EL (cell line): ENCODE results near the gene PPM1H.
"Not testable (repeated sequence)": the region's sequence is repeated elsewhere in the genome, so short reads cannot be mapped to it uniquely, and the experiment has no call there.

Experiments
- DNase-seq: peaks from one replicate; pipeline ENCODE4 v3.0.0-alpha.2; 2016

PPM1H gene, protein sequence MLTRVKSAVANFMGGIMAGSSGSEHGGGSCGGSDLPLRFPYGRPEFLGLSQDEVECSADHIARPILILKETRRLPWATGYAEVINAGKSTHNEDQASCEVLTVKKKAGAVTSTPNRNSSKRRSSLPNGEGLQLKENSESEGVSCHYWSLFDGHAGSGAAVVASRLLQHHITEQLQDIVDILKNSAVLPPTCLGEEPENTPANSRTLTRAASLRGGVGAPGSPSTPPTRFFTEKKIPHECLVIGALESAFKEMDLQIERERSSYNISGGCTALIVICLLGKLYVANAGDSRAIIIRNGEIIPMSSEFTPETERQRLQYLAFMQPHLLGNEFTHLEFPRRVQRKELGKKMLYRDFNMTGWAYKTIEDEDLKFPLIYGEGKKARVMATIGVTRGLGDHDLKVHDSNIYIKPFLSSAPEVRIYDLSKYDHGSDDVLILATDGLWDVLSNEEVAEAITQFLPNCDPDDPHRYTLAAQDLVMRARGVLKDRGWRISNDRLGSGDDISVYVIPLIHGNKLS

DNA sequence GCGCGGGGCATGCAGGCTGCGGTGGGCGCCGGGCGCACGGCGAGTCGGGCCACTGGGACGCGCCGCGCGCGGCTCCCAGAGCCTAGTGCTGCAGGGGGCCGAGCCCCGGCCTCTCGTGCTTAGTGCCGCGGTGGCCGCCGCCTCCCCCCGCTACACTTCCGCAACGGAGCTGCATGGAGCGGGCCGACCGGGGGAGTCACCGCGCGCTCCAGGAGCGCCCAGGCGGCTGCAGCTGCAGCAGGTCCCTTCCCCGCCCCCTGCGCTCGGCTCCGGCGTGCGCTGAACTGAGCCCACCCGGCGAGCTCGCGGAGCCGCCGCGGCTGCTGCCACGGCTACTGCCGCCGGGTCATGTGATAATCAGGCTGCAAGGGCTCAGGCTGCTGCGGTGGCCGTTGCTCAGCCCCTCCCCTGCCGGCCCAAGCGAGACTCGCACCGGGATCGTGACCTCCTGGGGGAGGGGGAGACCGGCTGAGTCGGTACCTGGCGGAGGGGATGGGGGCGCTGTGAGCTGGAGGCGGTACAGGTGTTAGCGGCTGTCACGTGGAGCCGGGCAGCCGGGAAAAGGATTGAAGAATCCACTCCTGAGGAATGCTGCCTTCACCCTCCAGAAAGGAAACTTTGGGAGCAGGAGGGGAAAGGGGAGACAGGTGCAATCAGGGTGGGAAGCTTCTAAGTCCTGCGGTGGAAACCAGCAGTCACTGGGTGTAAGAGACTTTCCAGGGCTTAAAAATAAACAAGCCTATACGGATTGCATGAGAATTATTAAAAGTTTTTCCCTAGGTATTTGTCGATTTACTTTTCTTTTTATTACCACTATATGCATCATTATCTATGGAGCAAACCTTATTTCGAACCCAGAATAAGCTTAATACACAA, at the start of gene PPM1H:
TSS of gene PPM1H (minus strand) at position 352 of the 876 bp plus-strand sequence. CDS start 414 bp downstream, outside the sequence.
- DNase-seq = peak; percentile 55

DNA sequence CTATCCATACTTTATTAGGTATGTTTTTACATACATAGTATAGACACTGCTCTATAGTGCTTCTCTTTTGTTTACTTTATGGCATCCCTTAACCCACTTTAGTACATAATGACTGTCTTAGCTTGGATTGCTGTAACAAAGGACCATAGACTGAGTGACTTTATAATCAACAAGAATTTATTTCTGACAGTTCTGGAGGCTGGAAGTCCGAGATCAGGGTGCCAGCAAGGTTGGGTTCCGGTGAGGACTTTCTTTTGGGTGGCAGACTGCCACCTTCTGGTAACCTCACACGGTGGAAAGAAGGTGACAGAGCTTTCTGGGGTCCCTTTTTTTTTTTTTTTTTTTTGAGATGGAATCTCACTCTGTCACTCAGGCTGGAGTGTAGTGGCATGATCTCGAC, 48.6 kb upstream of the PPM1H start:
- DNase-seq = no peak

DNA sequence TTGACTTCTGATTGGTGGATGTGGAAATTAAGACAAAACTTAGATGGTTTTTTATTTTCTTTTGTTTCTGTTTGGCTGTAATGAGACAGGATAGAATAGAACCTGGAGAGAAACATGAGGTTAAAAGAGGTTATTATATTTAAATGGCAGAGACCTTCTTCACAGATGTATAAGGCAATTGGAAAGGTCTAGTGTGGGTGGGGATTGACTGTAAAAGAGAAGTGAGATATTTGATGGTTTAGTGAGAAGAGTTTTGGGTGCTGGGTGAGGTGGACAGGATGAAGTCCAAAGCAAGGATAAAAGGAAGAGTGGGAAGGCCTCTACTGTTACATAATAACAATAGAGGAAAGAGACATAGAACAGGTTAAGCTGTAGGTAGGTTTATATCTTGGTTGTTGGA, 43.8 kb upstream of the PPM1H start:
- DNase-seq = no peak

DNA sequence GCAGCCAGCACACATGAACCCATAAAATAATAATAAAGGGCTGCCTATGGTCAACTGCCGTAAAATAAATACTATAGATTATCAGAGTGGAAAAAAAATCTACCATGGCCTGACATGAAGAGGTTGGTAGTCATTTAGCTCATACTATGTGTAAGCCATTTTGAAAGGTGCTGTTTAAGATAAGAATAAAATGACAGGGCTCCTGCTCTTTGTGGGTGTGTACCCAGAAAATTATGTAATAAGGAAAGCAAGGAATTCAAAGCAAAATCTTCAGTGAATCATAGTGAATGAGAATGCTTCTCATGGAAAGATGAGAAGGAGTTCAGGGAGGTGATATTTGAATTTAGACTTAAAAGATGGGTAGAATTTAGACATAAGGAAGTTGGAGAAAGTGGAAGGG, 42.9 kb upstream of the PPM1H start:
- DNase-seq = no peak

DNA sequence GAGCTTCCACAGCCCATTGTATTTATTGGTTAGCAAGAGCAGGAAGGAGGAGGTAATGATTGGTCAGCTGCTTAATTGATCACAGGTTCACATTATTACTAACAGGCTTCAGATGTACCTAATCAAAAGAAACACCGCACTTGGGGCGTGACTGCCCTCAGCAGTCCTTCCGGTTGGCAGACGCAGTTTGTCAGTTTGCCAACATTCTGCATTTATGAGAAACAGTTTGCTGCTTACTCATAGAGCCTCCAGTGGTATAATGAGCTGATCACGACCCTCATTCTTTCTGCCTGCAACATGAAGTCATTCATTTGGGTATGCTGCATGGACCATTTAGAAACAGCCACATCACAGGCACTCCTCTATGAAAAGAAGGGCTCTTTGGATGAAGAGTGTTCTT, 42.5 kb upstream of the PPM1H start:
- DNase-seq = peak; percentile 82

DNA sequence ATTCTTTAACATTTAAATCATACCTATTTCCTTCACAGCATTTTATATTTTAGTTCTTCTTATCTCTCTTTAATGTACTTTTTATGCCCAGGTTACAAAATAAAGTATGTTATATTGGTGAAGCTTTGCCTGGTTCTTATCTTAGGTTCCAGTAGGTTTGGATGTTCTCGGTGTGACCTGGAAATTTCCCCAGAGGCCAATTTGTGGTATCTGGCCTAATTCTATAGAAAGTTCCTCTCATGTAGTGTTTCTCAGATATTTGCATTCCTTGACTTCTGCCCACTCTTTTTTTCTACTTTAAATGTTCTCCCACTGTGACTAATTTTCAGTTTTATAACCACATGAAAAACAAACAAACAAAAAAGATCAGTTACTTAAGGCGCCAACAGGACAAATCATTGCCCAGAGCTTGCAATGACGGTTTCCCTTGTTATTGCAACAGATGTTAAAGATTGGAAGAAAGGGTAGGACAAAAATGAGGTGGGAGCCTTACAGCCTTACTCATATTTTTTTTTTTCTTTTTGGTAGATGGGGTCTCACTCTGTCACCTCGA, 41.2 kb upstream of the PPM1H start:
- DNase-seq = peak; percentile 38

DNA sequence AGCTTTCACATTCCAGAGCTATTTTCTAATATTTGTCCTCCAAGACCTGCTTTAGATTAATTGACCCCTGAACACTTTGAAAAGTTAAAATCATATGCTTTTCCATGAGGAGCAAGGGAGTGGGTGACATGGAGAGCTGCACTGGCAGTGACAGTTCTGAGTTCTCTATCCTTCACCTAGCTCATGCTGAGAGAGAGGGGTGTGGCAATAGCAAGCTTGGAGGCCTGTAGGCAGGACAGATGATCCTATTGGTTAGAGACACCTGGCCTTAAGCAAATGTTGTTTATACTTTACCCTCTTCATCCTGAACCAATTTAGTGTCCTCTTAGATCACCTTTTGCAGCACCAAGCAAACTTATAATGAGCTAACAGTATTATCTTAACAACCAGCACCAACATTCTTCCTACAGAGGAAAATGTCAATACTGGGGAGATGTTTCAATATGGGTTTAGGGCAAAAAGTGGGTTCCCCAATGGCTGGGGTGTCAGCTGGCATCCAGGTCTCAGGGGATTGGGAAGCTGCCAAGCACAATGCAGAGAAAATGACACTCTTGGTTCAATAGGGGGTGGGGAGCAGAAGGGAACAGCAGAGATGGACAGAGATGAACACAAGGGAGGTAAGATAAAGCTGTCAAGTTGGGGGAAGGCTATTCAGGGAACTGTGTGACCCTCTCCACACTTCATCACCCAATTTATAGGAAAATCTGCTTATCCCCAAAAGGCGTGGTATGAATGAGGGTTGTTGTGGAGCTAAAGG, 37.0 kb upstream of the PPM1H start:
- DNase-seq = no peak

DNA sequence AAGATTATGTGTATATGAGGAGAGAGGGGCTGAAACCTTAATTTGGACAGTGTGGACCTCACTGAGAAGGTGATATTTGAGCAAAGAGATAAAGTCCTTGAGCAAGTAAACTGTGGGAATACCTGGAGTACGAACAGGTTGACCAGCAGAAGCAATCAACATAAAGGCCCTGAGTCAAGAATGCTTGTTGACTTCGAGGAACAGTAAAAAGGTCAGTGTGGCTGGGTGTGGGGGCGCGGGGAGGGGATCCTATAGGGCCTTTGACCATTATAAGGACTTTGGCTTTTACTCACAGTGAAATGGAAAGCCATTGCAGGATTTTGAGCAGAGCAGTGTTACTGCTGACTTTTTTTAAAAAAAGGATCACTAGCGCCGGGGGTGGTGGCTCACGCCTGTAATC, 34.7 kb upstream of the PPM1H start:
- no peak for DNase-seq

DNA sequence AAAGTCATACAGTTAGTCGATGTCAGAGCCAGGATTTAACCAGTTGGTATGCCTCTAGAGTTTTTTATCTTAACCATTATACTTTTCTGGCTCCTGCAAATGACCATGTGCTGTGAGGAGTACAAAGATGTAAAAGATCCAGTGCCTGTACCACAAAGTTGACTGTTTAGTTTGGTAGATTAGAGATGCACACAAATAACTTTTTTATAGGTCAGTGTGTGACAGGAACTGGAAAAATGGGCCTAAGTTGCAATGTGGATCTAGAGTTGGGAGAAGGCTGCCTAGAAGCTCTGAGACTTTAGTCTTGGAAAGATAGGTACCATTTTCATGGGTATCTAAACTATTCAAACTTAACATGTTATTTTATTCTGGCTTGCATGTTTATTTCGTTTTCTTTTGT, 32.8 kb upstream of the PPM1H start:
- DNase-seq = no peak

DNA sequence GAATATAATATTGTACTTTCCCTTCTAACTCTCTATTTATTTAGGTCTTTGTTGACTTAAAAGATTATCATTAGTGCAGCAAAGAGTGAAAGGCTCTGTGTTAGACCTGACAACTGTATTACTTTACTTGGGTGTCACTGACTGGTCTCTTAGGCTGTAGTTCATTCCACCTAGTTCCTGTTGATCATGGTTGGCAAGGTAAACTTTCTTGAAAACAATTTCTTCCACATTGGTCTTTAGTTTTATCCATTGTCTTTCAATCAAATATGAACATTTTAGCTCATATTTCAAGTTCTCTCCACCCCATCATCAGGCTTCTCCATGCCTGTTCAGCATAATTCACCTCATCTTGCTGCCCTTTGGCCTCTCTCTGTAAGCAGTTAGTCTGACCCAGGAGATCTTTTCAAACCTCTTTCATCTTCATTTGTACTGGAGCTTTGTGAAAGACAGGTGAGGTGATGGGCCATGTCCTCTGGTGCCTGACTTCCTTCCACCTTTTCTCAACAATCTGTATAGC, 32.1 kb upstream of the PPM1H start:
- no peak for DNase-seq

DNA sequence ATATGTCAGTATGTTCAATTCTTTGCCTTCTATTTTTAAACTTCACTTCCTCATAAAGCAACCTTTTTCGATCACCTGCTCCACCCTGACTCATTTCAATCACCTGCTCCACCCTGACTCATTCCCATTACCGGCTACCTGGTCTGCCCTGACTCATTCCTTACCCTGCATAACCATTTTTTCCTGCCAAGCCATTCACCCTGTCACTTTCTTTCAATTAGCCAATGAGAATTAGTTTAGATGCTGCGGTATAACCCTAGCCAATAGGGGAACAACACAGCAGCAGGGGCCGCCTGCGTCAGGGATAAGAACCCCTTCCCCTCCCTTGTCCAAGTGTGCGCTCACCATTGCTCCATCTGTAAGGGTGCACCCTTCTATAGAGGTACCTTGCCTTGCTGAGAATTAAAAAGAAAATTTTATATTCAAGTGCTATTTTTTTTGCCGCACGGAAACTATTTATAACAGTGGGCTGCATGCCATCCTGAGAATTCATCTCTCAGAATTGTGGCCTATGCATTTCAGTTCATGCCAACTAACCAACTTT, 31.6 kb upstream of the PPM1H start:
- DNase-seq = not testable (repeated sequence)

DNA sequence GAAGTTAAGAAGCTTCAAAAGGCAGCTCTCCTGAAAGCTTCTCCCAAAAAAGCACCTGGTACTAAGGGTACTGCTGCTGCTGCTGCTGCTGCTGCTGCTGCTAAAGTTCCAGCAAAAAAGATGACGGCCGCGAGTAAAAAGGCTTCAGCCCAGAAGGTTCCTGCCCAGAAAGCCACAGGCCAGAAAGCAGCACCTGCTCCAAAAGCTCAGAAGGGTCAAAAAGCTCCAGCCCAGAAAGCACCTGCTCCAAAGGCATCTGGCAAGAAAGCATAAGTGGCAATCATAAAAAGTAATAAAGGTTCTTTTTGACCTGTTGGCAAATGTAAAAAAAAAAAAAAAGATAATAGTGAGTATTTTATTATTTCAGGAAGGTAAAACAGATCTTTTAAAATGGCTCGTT, 30.8 kb upstream of the PPM1H start:
- not testable (repeated sequence) for DNase-seq

DNA sequence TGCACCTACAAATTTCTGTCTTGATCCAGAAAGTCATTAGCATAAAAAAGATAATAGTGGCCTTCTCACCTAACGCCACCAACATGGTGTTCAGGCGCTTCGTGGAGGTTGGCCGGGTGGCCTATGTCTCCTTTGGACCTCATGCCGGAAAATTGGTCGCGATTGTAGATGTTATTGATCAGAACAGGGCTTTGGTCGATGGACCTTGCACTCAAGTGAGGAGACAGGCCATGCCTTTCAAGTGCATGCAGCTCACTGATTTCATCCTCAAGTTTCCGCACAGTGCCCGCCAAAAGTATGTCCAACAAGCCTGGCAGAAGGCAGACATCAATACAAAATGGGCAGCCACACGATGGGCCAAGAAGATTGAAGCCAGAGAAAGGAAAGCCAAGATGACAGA, 30.3 kb upstream of the PPM1H start:
- not testable (repeated sequence) for DNase-seq

DNA sequence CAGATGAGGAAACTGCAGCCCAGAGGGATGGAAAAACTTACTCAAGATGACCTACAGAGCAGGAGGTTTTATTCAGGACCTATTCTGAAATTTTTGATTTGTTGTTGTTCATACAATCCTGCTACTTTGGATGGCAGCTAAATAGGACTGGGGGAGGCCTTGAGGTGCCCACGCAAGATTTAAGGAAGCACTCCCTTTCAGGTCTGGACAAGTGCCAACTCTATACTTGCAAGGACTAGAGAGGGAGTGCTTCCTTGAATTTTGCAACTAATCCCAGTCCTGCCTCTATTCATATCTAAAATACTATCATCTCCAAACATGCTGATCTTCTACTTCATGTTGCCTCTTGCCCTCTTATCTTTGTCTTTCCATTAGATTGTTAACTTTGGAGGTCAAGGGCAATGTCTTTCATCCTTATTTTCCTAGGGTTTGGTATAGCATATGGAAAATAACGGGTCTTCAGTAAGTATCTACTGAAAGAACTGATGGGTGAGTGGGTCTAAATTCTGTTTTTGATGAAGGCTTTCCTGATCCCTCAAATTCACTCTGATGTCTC, 28.6 kb upstream of the PPM1H start:
- no peak for DNase-seq

DNA sequence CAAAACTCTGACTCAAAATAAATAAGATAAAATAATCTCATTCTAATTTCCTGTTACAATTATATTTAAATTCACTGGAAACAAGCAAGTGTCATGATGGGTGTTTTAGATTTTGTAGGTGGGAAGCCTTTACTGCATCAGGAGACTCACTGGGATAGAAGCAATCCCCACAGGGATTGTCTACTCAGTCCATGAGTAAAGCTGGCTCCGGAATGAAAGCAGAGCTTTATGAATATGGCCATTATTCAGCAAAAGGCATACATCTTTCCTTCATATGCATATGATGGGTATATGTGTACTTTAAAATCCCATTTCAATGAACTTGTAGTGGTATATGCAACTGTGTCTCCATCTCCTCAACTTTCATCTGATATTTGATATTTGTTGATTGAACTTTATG, 25.4 kb upstream of the PPM1H start:
- no peak for DNase-seq

DNA sequence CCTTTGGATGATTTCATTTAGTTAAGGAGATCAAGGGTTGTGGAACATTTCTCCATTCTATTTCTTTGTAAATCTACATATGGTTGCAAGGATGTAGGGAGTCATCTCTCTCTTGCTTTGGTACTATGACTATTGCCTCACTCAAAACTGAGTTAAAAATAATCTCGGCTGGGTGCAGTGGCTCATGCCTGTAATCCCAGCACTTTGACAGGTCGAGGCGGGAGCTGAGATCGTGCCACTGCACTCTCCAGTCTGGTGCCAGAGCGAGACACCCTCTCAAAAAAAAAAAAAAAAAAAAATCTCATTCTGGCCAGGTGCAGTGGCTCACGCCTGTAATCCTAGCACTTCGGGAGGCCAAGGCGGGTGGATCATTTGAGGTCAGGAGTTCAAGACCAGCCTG, 24.8 kb upstream of the PPM1H start:
- DNase-seq = no peak

DNA sequence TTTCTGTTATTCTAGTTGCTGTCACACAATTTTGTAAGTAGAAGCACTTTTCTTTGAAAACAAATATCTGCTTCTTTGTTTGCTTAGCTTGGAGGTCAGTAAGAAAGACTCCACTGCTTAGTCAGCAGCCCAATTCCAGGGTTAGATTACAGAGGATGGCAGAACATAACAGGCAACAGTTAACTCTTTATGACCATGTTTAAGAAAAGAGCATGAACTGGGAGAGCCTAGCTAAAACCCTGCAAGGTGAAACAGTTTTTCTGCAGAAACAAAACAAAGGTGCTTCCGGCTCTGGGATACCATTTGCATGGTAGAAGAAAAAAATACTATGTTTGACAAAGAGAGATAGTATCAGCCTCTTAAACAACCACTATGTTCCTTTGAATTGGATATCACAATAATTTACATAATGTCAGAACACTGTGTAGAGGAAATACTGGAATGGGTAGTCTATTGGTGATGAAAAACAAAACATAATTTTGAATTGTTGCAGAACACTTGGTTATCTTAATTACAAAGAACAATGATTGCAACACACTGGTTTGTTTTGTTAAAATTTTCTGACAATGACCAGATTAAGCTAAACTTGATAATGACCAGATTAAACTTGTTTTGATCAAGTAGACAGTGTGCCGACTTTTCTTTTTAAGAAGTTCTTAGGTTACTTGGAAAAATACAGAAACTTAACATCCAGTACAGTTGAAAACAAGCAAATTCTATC, 22.4 kb upstream of the PPM1H start:
- no peak for DNase-seq

DNA sequence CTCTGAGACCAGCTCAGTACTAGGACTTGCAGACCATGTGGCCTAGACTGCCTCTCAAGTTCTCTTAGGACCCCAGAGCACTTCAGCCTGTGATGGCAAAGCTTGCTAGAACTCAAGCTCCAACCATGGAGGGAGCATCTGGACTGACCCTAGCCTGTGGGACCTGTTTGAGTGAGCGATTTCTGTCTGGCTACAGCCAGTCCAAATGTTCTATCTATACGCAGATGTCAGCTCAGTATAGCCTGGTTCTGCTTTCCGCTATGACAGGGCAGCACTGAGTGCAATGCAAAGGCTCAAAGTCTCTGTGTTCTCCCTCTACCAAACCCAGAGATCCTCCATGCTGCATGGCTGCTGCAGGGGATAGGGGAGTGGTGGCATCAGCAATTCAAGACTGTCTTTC, 20.7 kb upstream of the PPM1H start:
- no peak for DNase-seq

DNA sequence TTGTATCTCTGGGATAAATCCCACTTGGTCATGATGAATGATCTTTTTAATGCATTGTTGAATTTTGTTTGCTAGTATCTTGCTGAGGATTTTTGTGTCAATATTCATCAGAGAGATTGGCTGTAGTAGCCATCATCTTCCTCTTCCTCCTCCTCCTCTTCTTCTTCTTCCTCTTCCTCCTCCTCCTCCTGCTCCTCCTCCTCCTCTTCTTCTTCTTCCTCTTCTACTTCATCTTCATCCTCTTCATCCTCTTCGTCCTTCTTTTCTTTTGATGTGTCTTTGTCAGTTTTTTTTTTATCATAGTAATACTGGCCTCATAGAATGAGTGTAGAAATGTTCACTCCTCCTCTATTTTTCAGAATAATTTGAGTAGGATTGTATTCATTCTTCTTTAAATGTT, 15.4 kb upstream of the PPM1H start:
- DNase-seq = no peak

DNA sequence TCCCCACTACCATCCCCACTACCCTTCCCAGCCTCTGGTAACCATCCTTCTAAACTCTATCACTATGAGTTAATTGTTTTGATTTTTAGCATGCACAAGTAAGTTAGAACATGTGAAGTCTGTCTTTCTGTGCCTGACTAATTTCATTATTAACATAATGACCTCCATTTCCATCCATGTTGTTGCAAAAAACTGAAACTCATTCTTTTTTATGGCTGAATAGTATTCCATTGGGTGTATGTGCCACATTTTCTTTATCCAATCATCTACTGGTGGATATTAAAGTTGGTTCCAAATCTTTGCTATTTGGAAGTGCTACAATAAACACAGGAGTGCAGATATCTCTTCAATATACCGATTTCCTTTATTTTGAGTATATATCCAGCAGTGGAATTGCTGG, 13.2 kb upstream of the PPM1H start:
- no peak for DNase-seq

DNA sequence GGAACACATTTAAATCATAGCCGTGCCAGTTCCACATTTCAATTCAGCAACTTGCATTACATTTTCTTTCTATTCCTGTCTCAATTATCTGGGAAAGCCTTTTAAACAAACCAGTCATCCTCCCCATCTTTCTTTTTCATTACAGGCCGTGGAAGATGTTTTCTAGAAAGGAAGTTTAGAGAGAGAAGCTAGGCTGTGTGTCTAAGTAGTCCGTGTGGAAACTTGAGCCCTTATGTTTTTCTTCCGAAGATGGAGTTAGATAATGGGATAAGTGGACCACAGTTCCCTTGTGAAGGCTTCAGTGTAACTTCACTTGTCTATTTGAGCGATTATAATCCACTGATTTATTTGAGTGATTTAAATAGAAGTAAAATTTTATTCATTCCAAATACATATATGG, 12.4 kb upstream of the PPM1H start:
- DNase-seq = no peak
